HG03469 (cell line): ENCODE data around the gene OTUB2.

Experiments
- ATAC-seq: cut with Tn5 transposase; IDR thresholded peaks from one replicate; pipeline ENCODE4 v1.9.1; 2021; ENCODE audit warnings: mild to moderate bottlenecking, moderate library complexity, moderate number of reproducible peaks; ENCODE audit not compliant: unreplicated experiment

The OTUB2 gene

DNA sequence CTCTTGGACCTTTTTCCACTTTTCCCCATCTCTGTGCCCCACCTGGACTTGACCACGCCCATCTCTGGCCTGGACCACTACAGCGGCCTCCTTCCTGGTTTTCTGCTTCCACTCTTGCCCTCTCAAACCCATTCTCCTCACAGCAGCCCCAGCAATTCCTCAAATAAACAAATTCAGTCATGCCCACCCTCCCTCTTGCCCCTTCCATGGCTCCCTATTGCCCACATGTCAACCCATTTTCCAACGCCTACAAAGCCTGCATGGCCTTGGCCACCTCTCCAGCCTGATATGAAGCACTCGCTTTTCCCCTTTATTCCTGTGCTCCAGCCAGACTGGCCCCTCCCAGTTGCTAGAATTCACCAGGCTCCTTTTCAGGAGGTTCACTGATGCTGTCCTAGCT is 5.9 kb upstream of the OTUB2 start:
- ATAC-seq = no peak

DNA sequence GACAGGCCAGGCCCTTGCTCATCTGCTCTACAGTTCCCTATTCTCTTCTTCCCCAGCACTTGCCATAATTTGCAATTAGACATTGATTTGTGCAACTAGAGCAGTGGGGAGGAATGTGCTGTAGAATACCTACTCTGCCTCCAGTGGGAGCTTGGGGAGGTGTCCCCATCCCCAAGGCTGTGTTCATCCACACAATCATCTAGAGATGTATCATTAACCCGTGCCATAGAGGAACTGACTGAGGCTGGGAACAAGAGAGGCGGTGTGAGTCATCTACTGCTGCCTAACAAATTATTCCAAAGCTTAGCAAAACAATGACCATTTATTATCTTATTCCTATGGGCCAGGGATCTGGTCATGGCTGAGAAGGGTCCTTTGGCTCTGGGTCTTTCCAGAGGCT is 5.1 kb upstream of the OTUB2 start:
- ATAC-seq = no peak

DNA sequence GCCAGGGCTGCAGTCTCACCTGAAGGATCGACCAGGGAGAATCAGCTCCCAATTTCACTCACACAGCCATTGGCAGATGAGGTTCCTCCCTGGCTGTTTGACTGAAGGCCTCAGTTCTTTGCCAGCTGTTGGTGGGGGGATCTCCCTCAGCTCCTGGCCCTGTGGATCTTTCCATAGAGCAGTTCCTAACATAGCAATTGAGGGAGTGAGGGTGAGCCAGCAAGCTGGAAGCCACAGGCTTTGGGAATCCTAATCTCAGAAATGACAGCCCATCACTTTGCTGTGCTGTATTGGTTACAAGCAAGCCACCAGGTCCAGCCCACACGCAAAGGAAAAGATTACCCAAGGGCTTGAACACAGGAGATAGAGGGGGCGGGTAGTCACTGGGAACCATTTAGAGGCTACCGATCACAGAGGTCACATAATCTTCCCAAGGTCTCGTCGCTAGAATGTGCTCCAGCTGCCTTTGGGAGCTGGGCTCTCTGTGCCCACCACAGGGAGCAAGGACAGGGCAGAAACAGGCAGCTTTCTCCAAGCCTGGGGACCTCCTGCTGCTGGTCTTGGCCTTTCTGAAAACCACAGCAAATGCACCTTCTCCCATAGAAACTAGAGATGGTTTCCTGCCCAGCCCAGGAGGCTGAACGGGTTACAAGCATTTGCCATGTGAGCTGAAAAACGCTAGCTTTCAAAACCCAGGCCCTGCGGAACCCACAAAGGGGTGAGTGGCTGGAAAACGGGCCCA is 4.6 kb upstream of the OTUB2 start:
- ATAC-seq = no peak

DNA sequence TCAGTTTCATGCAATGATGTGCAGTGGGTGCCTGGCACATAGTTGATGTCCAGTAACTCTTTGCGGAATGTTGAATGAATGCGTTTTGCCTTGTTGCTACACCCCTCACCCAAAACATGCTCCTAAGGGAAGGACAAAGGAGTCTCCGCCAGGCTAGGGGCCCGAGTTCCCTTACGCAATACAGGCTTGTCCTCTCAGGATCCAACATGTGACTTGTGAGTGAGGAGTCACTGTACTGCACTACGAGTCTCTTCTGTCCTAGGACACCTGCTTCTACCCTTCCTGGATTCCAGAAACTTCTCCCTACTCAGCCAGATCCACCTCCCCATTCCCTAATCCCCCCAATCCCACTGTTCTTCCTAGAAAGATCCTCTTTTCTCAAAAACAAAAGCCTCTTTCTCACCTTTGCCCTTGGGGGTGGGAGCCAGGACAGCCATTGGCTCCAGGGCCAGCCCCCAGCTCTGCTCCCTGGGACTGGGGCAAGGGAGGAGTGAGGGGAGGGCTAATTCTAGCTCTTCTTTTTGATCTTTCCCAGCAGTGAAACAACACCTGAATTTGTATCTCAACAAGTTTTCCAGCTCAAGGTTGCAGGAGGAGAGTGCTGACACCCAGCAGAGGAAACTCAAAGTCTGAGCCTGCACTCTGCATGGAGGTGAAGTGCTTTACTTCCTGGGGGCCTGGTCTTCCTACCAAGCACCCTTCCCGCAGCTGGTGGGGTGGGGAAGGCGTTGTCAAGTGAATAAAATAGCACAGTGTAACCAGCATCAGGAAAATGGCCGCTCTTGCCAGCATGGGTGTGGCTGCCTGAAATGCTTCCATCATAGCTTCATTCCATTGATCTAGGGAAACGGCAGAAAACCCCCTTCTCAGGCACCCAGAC is 3.4 kb upstream of the OTUB2 start:
- no peak for ATAC-seq

- no peak for ATAC-seq
These were observed 1.6 kb upstream of the OTUB2 start for GRCh38 chr14:94024549-94024948.

GRCh38 chr14:94025720-94026119 is 420 bp upstream of the OTUB2 start:
- no peak for ATAC-seq

DNA sequence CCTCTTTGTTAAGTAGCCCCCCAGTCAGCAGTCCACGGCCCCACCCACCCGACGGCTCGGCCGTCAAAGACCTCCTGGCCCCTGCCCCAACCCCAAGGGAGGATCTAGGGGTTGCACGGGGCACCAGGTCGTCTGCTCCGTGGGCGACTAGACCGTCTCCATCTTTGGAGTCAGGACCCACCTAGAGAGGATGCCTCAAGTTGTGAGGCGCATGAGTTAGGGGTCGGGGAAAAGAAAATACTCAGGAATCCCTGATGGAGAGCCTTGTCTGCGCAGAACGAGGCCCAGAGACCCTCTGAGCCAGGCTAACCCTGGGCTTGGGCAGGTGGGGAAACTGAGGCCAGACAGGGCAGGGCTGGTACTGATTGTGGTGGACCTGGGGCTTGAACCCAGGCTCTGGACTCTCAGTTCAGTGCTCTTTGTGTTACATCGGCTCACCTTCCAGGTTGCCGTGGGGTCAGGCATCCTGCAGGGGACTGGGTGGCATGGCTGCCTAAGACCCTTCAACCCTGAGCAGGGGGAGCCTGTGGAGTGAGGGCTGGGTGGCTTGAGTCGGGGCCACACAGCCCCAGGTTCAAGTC is 839 bp downstream of the OTUB2 start:
- ATAC-seq = no peak

- ATAC-seq = no peak
These were observed 1.7 kb downstream of the OTUB2 start for GRCh38 chr14:94027566-94028449.

GRCh38 chr14:94028450-94028826 is 2.3 kb downstream of the OTUB2 start:
- ATAC-seq = no peak

DNA sequence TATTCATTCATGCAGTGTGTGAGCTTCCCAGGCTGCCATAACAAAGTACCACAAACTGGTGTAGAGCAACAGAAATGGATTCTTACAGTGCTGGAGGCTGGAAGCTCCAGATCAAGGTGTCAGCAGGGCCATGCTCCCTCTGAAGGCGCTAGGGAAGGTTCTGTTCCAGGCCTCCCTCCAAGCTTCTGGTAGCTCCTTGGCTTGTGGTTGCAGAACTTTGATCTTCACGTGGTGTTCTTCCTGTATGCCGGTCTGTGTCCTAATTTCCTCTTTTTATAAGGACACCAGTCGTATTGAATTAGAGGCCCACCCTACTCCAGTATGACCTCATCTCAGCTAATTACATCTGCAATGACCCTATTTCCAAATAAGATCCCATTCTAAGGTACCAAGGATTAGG is 3.1 kb downstream of the OTUB2 start:
- ATAC-seq = no peak

GRCh38 chr14:94029671-94030203 is 3.6 kb downstream of the OTUB2 start:
- ATAC-seq = no peak

DNA sequence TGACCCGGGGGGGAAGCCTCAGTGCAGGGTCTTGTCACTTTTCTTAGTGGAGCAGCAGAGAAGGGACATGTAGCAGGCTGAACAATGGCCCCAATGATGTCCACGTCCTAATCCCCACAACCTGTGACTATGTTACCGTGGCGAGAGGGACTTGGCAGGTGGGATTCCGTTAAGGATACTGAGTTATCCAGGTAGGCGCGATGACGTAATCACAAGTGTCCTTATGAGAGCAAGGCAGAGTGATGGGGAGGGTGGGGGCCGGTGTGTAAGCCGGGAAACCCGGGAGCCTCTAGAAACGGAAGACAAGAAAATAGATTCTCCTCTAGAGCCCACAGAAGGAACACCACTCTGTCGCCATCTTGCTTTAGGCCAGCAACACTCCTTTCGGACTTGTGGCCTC is 4.4 kb downstream of the OTUB2 start:
- ATAC-seq = no peak

DNA sequence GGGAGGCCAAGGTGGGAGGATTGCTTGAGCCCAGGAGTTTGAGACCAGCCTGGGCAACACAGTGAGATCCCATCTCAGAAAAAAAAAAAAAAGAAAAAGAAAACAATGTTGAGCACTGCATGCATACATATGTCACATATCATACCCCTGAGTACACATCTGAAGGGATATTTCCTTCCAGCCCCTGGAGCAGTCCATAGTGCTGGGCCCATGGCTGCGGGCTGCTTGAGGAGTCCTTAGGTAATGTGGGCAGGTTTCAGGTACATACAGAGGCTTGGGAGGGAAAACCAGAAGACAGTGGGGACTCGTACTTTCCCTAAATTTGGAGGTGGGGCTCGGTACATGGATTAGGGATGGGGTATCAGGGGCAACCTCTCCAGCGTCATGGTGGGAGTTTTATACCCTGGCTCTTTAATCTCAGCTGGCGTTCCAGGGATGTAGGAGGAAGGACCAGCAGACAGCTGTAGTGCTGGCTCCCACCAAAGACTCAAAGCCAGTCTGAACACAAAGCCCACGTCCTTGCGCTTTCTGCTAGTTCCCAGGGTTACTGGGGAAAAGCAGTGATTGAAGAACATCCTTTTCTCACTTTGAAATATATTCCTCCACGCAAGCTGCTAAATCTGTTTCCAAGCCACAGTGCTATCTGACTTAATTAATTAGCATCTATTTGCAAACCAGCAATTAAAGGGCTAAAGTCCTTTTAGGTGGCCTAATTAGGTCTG is 5.2 kb downstream of the OTUB2 start:
- no peak for ATAC-seq

DNA sequence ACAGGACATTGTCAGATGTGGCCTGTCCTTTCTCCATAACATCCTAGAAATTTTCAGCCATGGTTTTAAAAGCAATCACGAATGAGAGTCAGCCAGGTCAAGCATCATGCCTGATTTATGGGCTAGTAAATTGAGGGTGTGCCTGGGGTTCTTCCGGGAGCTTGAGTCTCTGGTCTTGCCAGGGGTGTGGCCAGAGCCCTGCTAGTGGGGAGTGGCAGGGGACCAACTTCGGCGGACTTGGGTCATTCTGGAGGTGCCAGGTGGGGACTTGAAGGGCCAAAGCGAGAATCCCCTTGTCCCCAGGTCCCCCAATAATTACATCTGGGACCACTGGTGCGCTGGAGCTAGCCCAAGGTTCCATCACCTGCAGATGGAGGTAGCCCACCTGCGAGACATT is 5.7 kb downstream of the OTUB2 start:
- ATAC-seq = no peak

- ATAC-seq = no peak
These were observed 8.7 kb downstream of the OTUB2 start for GRCh38 chr14:94034886-94035285.

- peak; percentile 83 for ATAC-seq
These were observed 10.4 kb downstream of the OTUB2 start for GRCh38 chr14:94036313-94037167.

GRCh38 chr14:94037954-94038353 is 11.8 kb downstream of the OTUB2 start:
- ATAC-seq = no peak

- no peak for ATAC-seq
These were observed 12.4 kb downstream of the OTUB2 start for GRCh38 chr14:94038510-94038909.
